Measurements from ENCODE around the gene UGGT2. TPM values are rescaled to one million over a fixed set of nuclear protein-coding genes. Genes with fewer than 3 reads are reported as not detected.
"Not testable (repeated sequence)": the region's sequence is repeated elsewhere in the genome, so short reads cannot be mapped to it uniquely, and the experiment has no call there.

UGGT2 gene
- polyA plus RNA-seq, 1 donor, result 23.1 TPM

- H3K4me3 ChIP-seq (ENCODE audit: low read length), result no peak overlapping the region
- H3K4me1 ChIP-seq (ENCODE audit: control insufficient read depth, insufficient read depth, low read length), result peaks cover 9% of the 10 kb centered on the region
- no peak overlapping the region for H3K27ac ChIP-seq (ENCODE audit: low read length)
- no peaks in the 10 kb centered on the region for H3K27me3 ChIP-seq (ENCODE audit: control insufficient read depth, insufficient read depth, low read length)
- no peaks in the 10 kb centered on the region for H3K36me3 ChIP-seq (ENCODE audit: control insufficient read depth, insufficient read depth, low read length)
- DNase-seq, result no peak
- no peaks in the 10 kb centered on the region for H3K9me3 ChIP-seq (ENCODE audit: control insufficient read depth, low read depth, low read length)
These were observed 27.9 kb downstream of the UGGT2 start for GRCh38 chr13:96025283-96025682.

- Histone ChIP-seq H3K27ac (ENCODE audit: low read length) (peak overlapping the region; percentile 56), H3K27me3 (ENCODE audit: control insufficient read depth, insufficient read depth, low read length) (no peaks in the 10 kb centered on the region), H3K4me3 (ENCODE audit: low read length) (no peak overlapping the region), H3K36me3 (ENCODE audit: control insufficient read depth, insufficient read depth, low read length) (peaks cover 12% of the 10 kb centered on the region), H3K4me1 (ENCODE audit: control insufficient read depth, insufficient read depth, low read length) (peaks cover 20% of the 10 kb centered on the region), H3K9me3 (ENCODE audit: control insufficient read depth, low read depth, low read length) (peaks cover 6% of the 10 kb centered on the region)
- WGBS (ENCODE audit: insufficient coverage, low lambda C conversion rate), result 20% methylated on average over 1 of the region's 2 CpGs
- DNase-seq, result peak; percentile 58 to 84
These were observed 32.3 kb downstream of the UGGT2 start for GRCh38 chr13:96020931-96021330.

GRCh38 chr13:96020155-96020575 is 33.0 kb downstream of the UGGT2 start:
- Histone ChIP-seq H3K4me1 (ENCODE audit: control insufficient read depth, insufficient read depth, low read length) (peaks cover 20% of the 10 kb centered on the region), H3K4me3 (ENCODE audit: low read length) (no peak overlapping the region), H3K36me3 (ENCODE audit: control insufficient read depth, insufficient read depth, low read length) (peaks cover 12% of the 10 kb centered on the region), H3K27ac (ENCODE audit: low read length) (peak overlapping the region; percentile 73), H3K9me3 (ENCODE audit: control insufficient read depth, low read depth, low read length) (peaks cover 6% of the 10 kb centered on the region), H3K27me3 (ENCODE audit: control insufficient read depth, insufficient read depth, low read length) (no peaks in the 10 kb centered on the region)
- DNase-seq, result peak; percentile 76 to 87
- WGBS (ENCODE audit: insufficient coverage, low lambda C conversion rate), result no CpG with 5 or more reads among the region's 3 CpGs

- WGBS (ENCODE audit: insufficient coverage, low lambda C conversion rate), result no CpG with 5 or more reads among the region's 3 CpGs
- no peak overlapping the region for H3K27ac ChIP-seq (ENCODE audit: low read length)
- peaks cover 12% of the 10 kb centered on the region for H3K36me3 ChIP-seq (ENCODE audit: control insufficient read depth, insufficient read depth, low read length)
- DNase-seq, result no peak
- no peaks in the 10 kb centered on the region for H3K27me3 ChIP-seq (ENCODE audit: control insufficient read depth, insufficient read depth, low read length)
- H3K9me3 ChIP-seq (ENCODE audit: control insufficient read depth, low read depth, low read length), result peaks cover 6% of the 10 kb centered on the region
- peaks cover 20% of the 10 kb centered on the region for H3K4me1 ChIP-seq (ENCODE audit: control insufficient read depth, insufficient read depth, low read length)
- no peak overlapping the region for H3K4me3 ChIP-seq (ENCODE audit: low read length)
These were observed 35.1 kb downstream of the UGGT2 start for GRCh38 chr13:96018135-96018534.

GRCh38 chr13:96011291-96011872 is 41.8 kb downstream of the UGGT2 start:
- DNase-seq, result no peak
- H3K4me3 ChIP-seq (ENCODE audit: low read length), result no peak overlapping the region
- no peak overlapping the region for H3K27ac ChIP-seq (ENCODE audit: low read length)
- H3K9me3 ChIP-seq (ENCODE audit: control insufficient read depth, low read depth, low read length), result peaks cover 5% of the 10 kb centered on the region
- H3K36me3 ChIP-seq (ENCODE audit: control insufficient read depth, insufficient read depth, low read length), result peaks cover 3% of the 10 kb centered on the region
- no peaks in the 10 kb centered on the region for H3K4me1 ChIP-seq (ENCODE audit: control insufficient read depth, insufficient read depth, low read length)
- no peaks in the 10 kb centered on the region for H3K27me3 ChIP-seq (ENCODE audit: control insufficient read depth, insufficient read depth, low read length)
- WGBS (ENCODE audit: insufficient coverage, low lambda C conversion rate), result 60% methylated on average over 1 of the region's 1 CpG

- peak in 1 of 2 donors; percentile 7 for DNase-seq
- Histone ChIP-seq H3K9me3 (ENCODE audit: control insufficient read depth, low read depth, low read length) (peaks cover 6% of the 10 kb centered on the region), H3K4me3 (ENCODE audit: low read length) (no peak overlapping the region), H3K4me1 (ENCODE audit: control insufficient read depth, insufficient read depth, low read length) (no peaks in the 10 kb centered on the region), H3K36me3 (ENCODE audit: control insufficient read depth, insufficient read depth, low read length) (no peaks in the 10 kb centered on the region), H3K27me3 (ENCODE audit: control insufficient read depth, insufficient read depth, low read length) (no peaks in the 10 kb centered on the region), H3K27ac (ENCODE audit: low read length) (no peak overlapping the region)
These were observed 49.9 kb downstream of the UGGT2 start for GRCh38 chr13:96003304-96003703.

GRCh38 chr13:96002322-96003131 is 50.7 kb downstream of the UGGT2 start:
- H3K27me3 ChIP-seq (ENCODE audit: control insufficient read depth, insufficient read depth, low read length), result no peaks in the 10 kb centered on the region
- no CpG with 5 or more reads among the region's 4 CpGs for WGBS (ENCODE audit: insufficient coverage, low lambda C conversion rate)
- DNase-seq, result no peak
- peaks cover 6% of the 10 kb centered on the region for H3K9me3 ChIP-seq (ENCODE audit: control insufficient read depth, low read depth, low read length)
- H3K27ac ChIP-seq (ENCODE audit: low read length), result no peak overlapping the region
- H3K4me1 ChIP-seq (ENCODE audit: control insufficient read depth, insufficient read depth, low read length), result no peaks in the 10 kb centered on the region
- H3K36me3 ChIP-seq (ENCODE audit: control insufficient read depth, insufficient read depth, low read length), result no peaks in the 10 kb centered on the region
- H3K4me3 ChIP-seq (ENCODE audit: low read length), result no peak overlapping the region

- no peaks in the 10 kb centered on the region for H3K4me1 ChIP-seq (ENCODE audit: control insufficient read depth, insufficient read depth, low read length)
- H3K27me3 ChIP-seq (ENCODE audit: control insufficient read depth, insufficient read depth, low read length), result no peaks in the 10 kb centered on the region
- no peak overlapping the region for H3K4me3 ChIP-seq (ENCODE audit: low read length)
- no peaks in the 10 kb centered on the region for H3K36me3 ChIP-seq (ENCODE audit: control insufficient read depth, insufficient read depth, low read length)
- H3K27ac ChIP-seq (ENCODE audit: low read length), result no peak overlapping the region
- H3K9me3 ChIP-seq (ENCODE audit: control insufficient read depth, low read depth, low read length), result no peaks in the 10 kb centered on the region
- no peak for DNase-seq
These were observed 53.1 kb downstream of the UGGT2 start for GRCh38 chr13:96000069-96000468.

GRCh38 chr13:95987841-95988240 is 65.4 kb downstream of the UGGT2 start:
- H3K27ac ChIP-seq (ENCODE audit: low read length), result no peak overlapping the region
- H3K4me1 ChIP-seq (ENCODE audit: control insufficient read depth, insufficient read depth, low read length), result no peaks in the 10 kb centered on the region
- H3K9me3 ChIP-seq (ENCODE audit: control insufficient read depth, low read depth, low read length), result no peaks in the 10 kb centered on the region
- H3K36me3 ChIP-seq (ENCODE audit: control insufficient read depth, insufficient read depth, low read length), result no peaks in the 10 kb centered on the region
- no peaks in the 10 kb centered on the region for H3K27me3 ChIP-seq (ENCODE audit: control insufficient read depth, insufficient read depth, low read length)
- no peak for DNase-seq
- no CpG with 5 or more reads among the region's 5 CpGs for WGBS (ENCODE audit: insufficient coverage, low lambda C conversion rate)
- H3K4me3 ChIP-seq (ENCODE audit: low read length), result no peak overlapping the region

- H3K4me3 ChIP-seq (ENCODE audit: low read length), result no peak overlapping the region
- DNase-seq, result no peak
- no peaks in the 10 kb centered on the region for H3K9me3 ChIP-seq (ENCODE audit: control insufficient read depth, low read depth, low read length)
- H3K27ac ChIP-seq (ENCODE audit: low read length), result no peak overlapping the region
- H3K27me3 ChIP-seq (ENCODE audit: control insufficient read depth, insufficient read depth, low read length), result no peaks in the 10 kb centered on the region
- no CpG with 5 or more reads among the region's 4 CpGs for WGBS (ENCODE audit: insufficient coverage, low lambda C conversion rate)
- H3K4me1 ChIP-seq (ENCODE audit: control insufficient read depth, insufficient read depth, low read length), result no peaks in the 10 kb centered on the region
- no peaks in the 10 kb centered on the region for H3K36me3 ChIP-seq (ENCODE audit: control insufficient read depth, insufficient read depth, low read length)
These were observed 71.1 kb downstream of the UGGT2 start for GRCh38 chr13:95982144-95982543.

GRCh38 chr13:95972651-95973050 is 80.5 kb downstream of the UGGT2 start:
- H3K27ac ChIP-seq (ENCODE audit: low read length); H3K9me3 ChIP-seq (ENCODE audit: control insufficient read depth, low read depth, low read length); H3K36me3 ChIP-seq (ENCODE audit: control insufficient read depth, insufficient read depth, low read length); H3K4me3 ChIP-seq (ENCODE audit: low read length); H3K4me1 ChIP-seq (ENCODE audit: control insufficient read depth, insufficient read depth, low read length); DNase-seq; H3K27me3 ChIP-seq (ENCODE audit: control insufficient read depth, insufficient read depth, low read length): not testable (repeated sequence)
- 92% methylated on average over 2 of the region's 6 CpGs for WGBS (ENCODE audit: insufficient coverage, low lambda C conversion rate)
